ENCODE data around the gene SLC6A3.
"Not testable (repeated sequence)": the region's sequence is repeated elsewhere in the genome, so short reads cannot be mapped to it uniquely, and the experiment has no call there.

Gene SLC6A3

DNA sequence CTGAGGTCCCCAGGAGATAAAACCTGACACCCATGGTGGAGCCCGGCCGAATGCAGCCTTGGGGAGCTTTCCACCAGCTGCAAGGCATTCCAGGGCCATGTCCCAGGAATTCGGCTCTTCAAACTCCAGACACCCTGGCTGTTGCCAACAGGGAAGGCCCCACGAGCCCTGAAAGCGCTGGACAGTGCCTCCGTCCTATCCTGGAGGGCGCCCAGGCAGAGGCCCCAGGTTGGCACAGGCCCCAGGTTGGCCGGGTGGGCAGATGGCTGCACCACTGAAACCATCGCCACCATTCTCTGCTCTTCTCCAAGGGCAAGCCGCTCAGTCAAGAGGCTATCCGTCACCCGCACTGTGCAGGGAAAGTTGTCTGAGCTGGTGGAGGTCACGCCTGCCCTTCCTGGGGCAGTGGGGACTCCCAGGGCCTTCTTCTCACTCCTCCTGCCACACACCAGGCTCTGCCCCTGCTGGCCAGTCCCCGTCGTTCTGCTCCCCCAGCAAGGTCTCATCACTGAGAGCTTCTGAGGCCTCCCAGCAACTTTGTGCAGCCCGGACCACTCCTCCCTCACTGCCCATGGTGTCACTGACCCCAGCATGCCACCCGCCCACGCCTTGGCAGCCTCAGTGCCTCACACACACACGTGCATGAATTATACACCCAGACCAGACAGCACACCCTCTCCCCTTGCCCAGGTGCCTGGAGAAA, 21.2 kb downstream of the SLC6A3 start:
- DNase-seq (ENCODE audit: low spot score), result no peak
- in situ Hi-C loops (cut with MboI; ENCODE audit: low pct_unique_long_range_greater_than_20kb, low sequenced_read_pairs, unreplicated experiment), result no loop called here
- TF ChIP-seq, protein P1, sequence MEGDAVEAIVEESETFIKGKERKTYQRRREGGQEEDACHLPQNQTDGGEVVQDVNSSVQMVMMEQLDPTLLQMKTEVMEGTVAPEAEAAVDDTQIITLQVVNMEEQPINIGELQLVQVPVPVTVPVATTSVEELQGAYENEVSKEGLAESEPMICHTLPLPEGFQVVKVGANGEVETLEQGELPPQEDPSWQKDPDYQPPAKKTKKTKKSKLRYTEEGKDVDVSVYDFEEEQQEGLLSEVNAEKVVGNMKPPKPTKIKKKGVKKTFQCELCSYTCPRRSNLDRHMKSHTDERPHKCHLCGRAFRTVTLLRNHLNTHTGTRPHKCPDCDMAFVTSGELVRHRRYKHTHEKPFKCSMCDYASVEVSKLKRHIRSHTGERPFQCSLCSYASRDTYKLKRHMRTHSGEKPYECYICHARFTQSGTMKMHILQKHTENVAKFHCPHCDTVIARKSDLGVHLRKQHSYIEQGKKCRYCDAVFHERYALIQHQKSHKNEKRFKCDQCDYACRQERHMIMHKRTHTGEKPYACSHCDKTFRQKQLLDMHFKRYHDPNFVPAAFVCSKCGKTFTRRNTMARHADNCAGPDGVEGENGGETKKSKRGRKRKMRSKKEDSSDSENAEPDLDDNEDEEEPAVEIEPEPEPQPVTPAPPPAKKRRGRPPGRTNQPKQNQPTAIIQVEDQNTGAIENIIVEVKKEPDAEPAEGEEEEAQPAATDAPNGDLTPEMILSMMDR (IDR thresholded peaks at IDR 0.05; ENCODE audit: extremely low read depth, insufficient read depth, missing control alignments), result no peak

DNA sequence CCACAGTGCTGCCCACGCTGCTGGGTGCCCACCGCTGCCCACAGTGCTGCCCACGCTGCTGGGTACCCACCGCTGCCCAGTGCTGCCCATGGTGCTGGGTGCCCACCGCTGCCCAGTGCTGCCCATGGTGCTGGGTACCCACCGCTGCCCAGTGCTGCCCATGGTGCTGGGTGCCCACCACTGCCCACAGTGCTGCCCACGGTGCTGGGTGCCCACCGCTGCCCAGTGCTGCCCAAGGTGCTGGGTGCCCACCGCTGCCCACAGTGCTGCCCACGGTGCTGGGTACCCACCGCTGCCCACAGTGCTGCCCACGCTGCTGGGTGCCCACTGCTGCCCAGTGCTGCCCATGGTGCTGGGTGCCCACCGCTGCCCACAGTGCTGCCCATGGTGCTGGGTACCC, 22.7 kb downstream of the SLC6A3 start:
- in situ Hi-C loops (cut with MboI; ENCODE audit: low pct_unique_long_range_greater_than_20kb, low sequenced_read_pairs, unreplicated experiment); DNase-seq (ENCODE audit: low spot score): not testable (repeated sequence)

DNA sequence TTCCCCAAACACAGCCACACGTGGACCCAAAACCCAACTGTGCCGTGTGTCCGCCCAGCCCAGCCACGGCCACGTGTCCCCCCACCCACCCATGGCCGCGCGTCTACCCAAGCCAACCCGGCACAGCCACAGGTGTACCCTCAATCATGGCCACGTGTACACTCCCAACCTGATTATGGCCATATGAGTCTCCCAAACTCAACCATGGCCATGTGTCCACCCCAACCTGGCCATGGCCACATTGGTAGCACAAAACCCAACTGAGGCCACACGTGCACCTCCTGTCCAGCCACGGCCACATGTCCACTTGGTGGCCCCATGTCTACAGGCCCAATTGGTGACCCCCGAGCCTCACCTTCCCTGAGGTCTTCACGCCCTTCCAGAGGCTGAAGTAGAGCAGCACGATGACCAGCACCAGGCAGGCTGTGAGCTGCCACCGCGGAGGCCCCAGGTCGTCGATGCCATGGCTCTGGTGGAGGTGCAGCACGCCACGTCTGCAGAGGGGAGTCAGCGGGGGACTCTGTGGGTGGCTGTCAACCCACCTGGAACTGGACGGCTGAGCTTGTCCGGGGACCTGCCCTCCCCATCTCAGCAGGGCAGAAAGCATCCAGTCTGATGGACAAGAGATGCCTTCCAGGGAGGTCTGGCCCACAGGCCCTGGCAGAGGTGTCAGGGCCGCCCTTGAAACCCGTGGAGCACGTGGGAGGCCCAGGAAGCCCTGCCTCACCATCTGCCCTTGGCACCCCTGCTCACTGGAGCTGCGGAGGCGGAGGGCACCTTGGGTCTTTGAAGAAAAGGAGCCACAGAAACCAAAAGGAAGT, 23.5 kb downstream of the SLC6A3 start:
- DNase-seq (ENCODE audit: low spot score), result no peak
- in situ Hi-C loops (cut with MboI; ENCODE audit: low pct_unique_long_range_greater_than_20kb, low sequenced_read_pairs, unreplicated experiment), result no loop called here
- TF ChIP-seq, protein P1 (IDR thresholded peaks at IDR 0.05; ENCODE audit: extremely low read depth, insufficient read depth, missing control alignments), result no peak

DNA sequence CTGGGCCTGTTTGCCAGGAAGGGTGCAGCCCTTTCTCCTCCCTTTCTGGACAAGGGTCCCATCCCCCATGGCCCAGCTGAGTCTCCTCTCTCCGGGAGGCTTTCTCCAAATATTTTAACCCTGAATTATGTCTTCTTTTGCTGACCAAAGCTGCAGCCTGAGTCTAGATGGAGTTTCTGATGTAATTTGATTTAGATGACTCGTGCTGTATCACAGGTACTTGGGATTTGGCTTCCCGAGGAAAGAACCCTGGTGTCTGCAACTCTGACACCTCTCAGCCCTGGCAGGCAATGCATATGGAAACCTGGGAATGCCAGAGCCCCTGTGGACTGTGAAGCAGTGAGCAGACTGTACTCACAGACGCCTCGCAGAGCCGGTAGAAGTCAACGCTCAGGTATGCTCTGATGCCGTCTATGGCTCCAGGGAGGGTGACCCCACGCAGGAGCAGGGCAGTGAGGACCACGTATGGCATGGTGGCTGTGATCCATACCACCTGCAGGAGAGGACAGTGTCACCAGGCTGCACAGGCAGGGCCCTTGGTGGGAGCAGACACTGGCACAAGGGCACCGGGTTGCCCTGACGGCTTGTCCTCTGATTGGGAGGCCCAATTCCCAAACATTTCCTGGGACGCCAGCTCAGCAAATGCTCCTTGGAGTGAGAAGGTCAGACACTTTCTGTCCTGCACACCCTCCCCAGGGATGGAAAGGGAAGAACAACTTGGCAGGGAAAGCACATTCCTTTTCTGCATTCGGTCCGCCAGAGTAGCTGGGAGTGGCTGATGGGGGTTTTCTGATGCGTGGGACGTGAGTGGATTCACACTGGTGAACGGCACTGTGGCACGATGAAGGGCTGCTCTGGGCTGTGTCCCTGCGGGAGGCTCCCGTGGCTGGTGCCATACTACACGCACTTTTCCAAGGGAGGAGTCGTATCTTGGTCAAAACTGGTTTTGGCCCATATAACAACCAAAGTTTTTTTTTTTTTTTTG, 24.7 kb downstream of the SLC6A3 start:
- TF ChIP-seq, protein P1 (IDR thresholded peaks at IDR 0.05; ENCODE audit: extremely low read depth, insufficient read depth, missing control alignments), result no peak
- in situ Hi-C loops (cut with MboI; ENCODE audit: low pct_unique_long_range_greater_than_20kb, low sequenced_read_pairs, unreplicated experiment), result no loop called here
- no peak for DNase-seq (ENCODE audit: low spot score)

DNA sequence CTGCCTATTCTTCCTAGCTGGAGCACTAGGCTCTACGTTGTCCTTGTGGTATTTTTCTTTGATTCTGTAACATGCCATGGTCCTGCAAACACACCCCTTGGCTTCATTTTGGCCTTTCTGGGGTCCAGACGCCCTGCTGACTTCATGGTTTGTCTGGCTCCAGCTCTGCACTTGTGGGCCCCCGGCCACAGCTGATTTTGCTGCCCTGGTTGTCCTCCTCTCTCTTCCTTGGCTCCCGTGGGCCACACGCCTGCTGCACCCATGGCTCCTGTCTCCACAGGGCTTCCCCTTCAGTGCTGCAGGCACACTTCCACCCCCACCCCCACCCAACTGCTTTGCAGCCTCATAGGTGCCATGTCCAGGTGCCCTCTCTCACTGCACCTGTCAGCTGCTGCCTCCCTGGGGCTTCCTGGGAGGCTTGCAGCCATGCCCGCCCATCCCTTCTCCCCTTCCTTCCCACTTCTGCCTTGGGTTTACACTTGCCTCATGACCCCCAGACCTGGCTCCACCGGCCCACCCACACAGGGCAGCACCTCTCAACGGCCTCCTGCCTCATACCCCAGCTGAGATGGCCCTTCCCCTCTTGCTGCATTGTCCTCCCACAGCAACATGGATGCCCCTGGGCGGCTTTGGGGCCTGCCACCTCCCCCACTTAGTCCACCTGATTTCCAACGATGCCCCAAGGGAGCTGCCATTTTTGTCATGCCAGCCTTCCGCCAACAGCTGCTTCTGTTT, 25.6 kb downstream of the SLC6A3 start:
- in situ Hi-C loops (cut with MboI; ENCODE audit: low pct_unique_long_range_greater_than_20kb, low sequenced_read_pairs, unreplicated experiment), result no loop called here
- no peak for DNase-seq (ENCODE audit: low spot score)

DNA sequence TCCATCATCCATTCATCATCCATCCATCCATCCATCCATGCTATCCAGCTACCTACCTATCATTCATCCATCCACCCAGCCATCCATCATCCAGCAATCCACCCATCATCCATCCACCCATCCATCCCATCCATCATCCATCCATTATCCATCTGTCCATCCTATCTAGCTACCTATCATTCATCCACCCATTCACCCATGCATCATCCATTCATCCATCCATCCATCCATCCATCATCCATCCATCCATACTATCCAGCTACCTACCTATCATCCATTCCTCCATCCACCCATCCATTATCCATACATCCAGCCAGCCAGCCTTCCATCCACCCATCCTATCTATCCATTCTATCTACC, 26.3 kb downstream of the SLC6A3 start:
- in situ Hi-C loops (cut with MboI; ENCODE audit: low pct_unique_long_range_greater_than_20kb, low sequenced_read_pairs, unreplicated experiment), result no loop called here
- no peak for DNase-seq (ENCODE audit: low spot score)
- TF ChIP-seq, protein P1 (IDR thresholded peaks at IDR 0.05; ENCODE audit: extremely low read depth, insufficient read depth, missing control alignments), result no peak

More for the DNA sequence above, 25.6 kb downstream of the SLC6A3 start:
- TF ChIP-seq, protein P1 (IDR thresholded peaks at IDR 0.05; ENCODE audit: extremely low read depth, insufficient read depth, missing control alignments), result no peak
